H9 (cell line): ENCODE results near the gene GRID1. TPM values are rescaled to one million over a fixed set of nuclear protein-coding genes. Genes with fewer than 3 reads are reported as not detected.

ENCODE experiments used
- DNase-seq: peaks from one replicate; pipeline ENCODE4 v3.0.0-alpha.2; 2017
- H2AFZ ChIP-seq: one replicate; pipeline ENCODE4 v1.6.1; 2013; ENCODE audit warnings: mild to moderate bottlenecking, low read length, control low read depth, moderate library complexity
- H2AK5ac ChIP-seq: 2 replicates; pipeline ENCODE4 v1.6.1; 2013; ENCODE audit warnings: low read length, control low read depth, mixed read lengths; ENCODE audit not compliant: insufficient read length
- H2BK120ac ChIP-seq: one replicate; pipeline ENCODE4 v1.6.1; 2013; ENCODE audit warnings: low read depth, mild to moderate bottlenecking, low read length, control low read depth, inconsistent platforms; ENCODE audit not compliant: poor library complexity, severe bottlenecking
- H2BK12ac ChIP-seq: 2 replicates; pipeline ENCODE4 v1.6.1; 2013; ENCODE audit warnings: low read length, control low read depth, mixed read lengths, low read depth; ENCODE audit not compliant: insufficient read length
- H2BK15ac ChIP-seq: 2 replicates; pipeline ENCODE4 v1.6.1; 2013; ENCODE audit warnings: low read depth, low read length, control low read depth
- H2BK20ac ChIP-seq: one replicate; pipeline ENCODE4 v1.6.1; 2013; ENCODE audit warnings: low read depth, mild to moderate bottlenecking, low read length, control low read depth, inconsistent platforms; ENCODE audit not compliant: poor library complexity, severe bottlenecking
- H2BK5ac ChIP-seq: 2 replicates; pipeline ENCODE4 v1.6.1; 2013; ENCODE audit warnings: low read length, control low read depth, mixed read lengths; ENCODE audit not compliant: insufficient read length
- H3K14ac ChIP-seq: 2 replicates; pipeline ENCODE4 v1.6.1; 2013; ENCODE audit warnings: low read length, control low read depth; ENCODE audit not compliant: insufficient read depth
- H3K18ac ChIP-seq: 2 replicates; pipeline ENCODE4 v1.6.1; 2013; ENCODE audit warnings: low read depth, mild to moderate bottlenecking, mixed read lengths, low read length, control low read depth; ENCODE audit not compliant: insufficient read length
- H3K23ac ChIP-seq: 2 replicates; pipeline ENCODE4 v1.6.1; 2013; ENCODE audit warnings: low read length, control low read depth, mixed read lengths, low read depth; ENCODE audit not compliant: insufficient read length
- H3K23me2 ChIP-seq: 2 replicates; pipeline ENCODE4 v1.6.1; 2013; ENCODE audit warnings: low read depth, mild to moderate bottlenecking, mixed read lengths, low read length, control low read depth; ENCODE audit not compliant: insufficient read length, poor library complexity, severe bottlenecking
- H3K27ac ChIP-seq: 2 replicates; pipeline ENCODE4 v1.5.1; 2013; ENCODE audit warnings: low read length, control low read depth, mixed read lengths, low read depth; ENCODE audit not compliant: insufficient read length
- H3K27me3 ChIP-seq: 2 replicates; pipeline ENCODE4 v1.6.1; 2013; ENCODE audit warnings: low read length, control low read depth, inconsistent platforms; ENCODE audit not compliant: insufficient read depth
- H3K4ac ChIP-seq: 2 replicates; pipeline ENCODE4 v1.6.1; 2013; ENCODE audit warnings: low read depth, mild to moderate bottlenecking, control low read depth, inconsistent platforms, low read length, moderate library complexity
- H3K4me1 ChIP-seq: 2 replicates; pipeline ENCODE4 v1.6.1; 2013; ENCODE audit warnings: low read length, control low read depth, inconsistent platforms; ENCODE audit not compliant: insufficient read depth
- H3K4me2 ChIP-seq: 2 replicates; pipeline ENCODE4 v1.6.1; 2013; ENCODE audit warnings: low read length, control low read depth, mixed read lengths; ENCODE audit not compliant: insufficient read length, insufficient read depth
- H3K56ac ChIP-seq: 2 replicates; pipeline ENCODE4 v1.6.1; 2013; ENCODE audit warnings: low read depth, mild to moderate bottlenecking, mixed read lengths, low read length, control low read depth; ENCODE audit not compliant: insufficient read length
- H3K79me1 ChIP-seq: 2 replicates; pipeline ENCODE4 v1.6.1; 2013; ENCODE audit warnings: low read depth, mild to moderate bottlenecking, moderate library complexity, low read length, control low read depth, inconsistent platforms; ENCODE audit not compliant: insufficient read depth, poor library complexity, severe bottlenecking
- H3K79me2 ChIP-seq: 2 replicates; pipeline ENCODE4 v1.6.1; 2013; ENCODE audit warnings: low read length, control low read depth, inconsistent platforms; ENCODE audit not compliant: insufficient read depth
- H3K9ac ChIP-seq: 2 replicates; pipeline ENCODE4 v1.6.1; 2013; ENCODE audit warnings: low read length, control low read depth, mixed read lengths; ENCODE audit not compliant: insufficient read length; ENCODE audit errors: extremely low read depth
- H3K9me3 ChIP-seq: one replicate; pipeline ENCODE4 v1.6.1; 2013; ENCODE audit warnings: low read depth, low read length, inconsistent platforms; ENCODE audit not compliant: control insufficient read depth
- H3T11ph ChIP-seq: one replicate; pipeline ENCODE4 v1.6.1; 2013; ENCODE audit warnings: mild to moderate bottlenecking, low read length, control low read depth, inconsistent platforms
- H4K20me1 ChIP-seq: one replicate; pipeline ENCODE4 v1.6.1; 2013; ENCODE audit not compliant: control insufficient read depth, insufficient read length, insufficient read depth
- H4K5ac ChIP-seq: 2 replicates; pipeline ENCODE4 v1.6.1; 2013; ENCODE audit warnings: low read depth, mild to moderate bottlenecking, mixed read lengths, low read length, control low read depth; ENCODE audit not compliant: insufficient read length
- H4K8ac ChIP-seq: replicated peaks from 2 replicates; pipeline ENCODE4 v1.6.1; 2013; ENCODE audit warnings: low read length, control low read depth, mixed read lengths, low read depth; ENCODE audit not compliant: insufficient read length
- H4K91ac ChIP-seq: 2 replicates; pipeline ENCODE4 v1.6.1; 2013; ENCODE audit warnings: low read depth, mild to moderate bottlenecking, moderate library complexity, mixed read lengths, low read length, control low read depth; ENCODE audit not compliant: insufficient read length
- H3K27ac Mint-ChIP-seq, 3 experiments: 2 replicates in 2 of 3; 3 replicates in 1 of 3; pipeline ENCODE4 v1.8.0; 2020 to 2021; ENCODE audit warnings: mixed read lengths in 3 of 3, mild to moderate bottlenecking in 1 of 3, moderate library complexity in 1 of 3
- H3K27me3 Mint-ChIP-seq: 2 replicates; pipeline ENCODE4 v1.8.0; 2021; ENCODE audit warnings: low read depth, mild to moderate bottlenecking, moderate library complexity, mixed read lengths
- H3K36me3 Mint-ChIP-seq, 3 experiments: 2 replicates in 2 of 3; 3 replicates in 1 of 3; pipeline ENCODE4 v1.8.0; 2020 to 2021; ENCODE audit warnings: low read depth in 3 of 3, mixed read lengths in 3 of 3; ENCODE audit not compliant: insufficient read depth in 1 of 3
- H3K4me1 Mint-ChIP-seq, 2 experiments: 2 replicates each; pipeline ENCODE4 v1.8.0; 2020; ENCODE audit warnings: mixed read lengths in 2 of 2
- H3K4me3 Mint-ChIP-seq, 2 experiments: 2 replicates in 1 of 2; 3 replicates in 1 of 2; pipeline ENCODE4 v1.8.0; 2020 to 2021; ENCODE audit warnings: mild to moderate bottlenecking in 2 of 2, mixed read lengths in 2 of 2, moderate library complexity in 1 of 2
- H3K9me3 Mint-ChIP-seq, 2 experiments: 2 replicates in 1 of 2; 3 replicates in 1 of 2; pipeline ENCODE4 v1.8.0; 2020; ENCODE audit warnings: mild to moderate bottlenecking in 2 of 2, mixed read lengths in 2 of 2, moderate library complexity in 1 of 2
- WGBS: extraction: QIAGEN DNeasy Blood & Tissue Kit; methylation state at CpG from one replicate; pipeline ENCODE4 v1.1.7; 2013; ENCODE audit warnings: missing lambda C conversion rate, low lambda C conversion rate, mixed read lengths; ENCODE audit not compliant: insufficient read length; ENCODE audit errors: extremely low coverage; 5-methylcytosine and 5-hydroxymethylcytosine counted together
- total RNA-seq: library from RNA; stranded (reverse); gene quantifications from 2 replicates; pipeline ENCODE4 v1.2.1, GENCODE V29; 2021
- TF ChIP-seq, protein P1 (sequence below): fragments of 200-600 bp; sonication (generic); conservative IDR thresholded peaks from 3 replicates; pipeline ENCODE4 v1.8.0; 2021; ENCODE audit warnings: antibody characterized with exemption, mild to moderate bottlenecking

GRID1 gene
- total RNA-seq, 1 experiment from 2014 or later = 0.35 TPM

DNA sequence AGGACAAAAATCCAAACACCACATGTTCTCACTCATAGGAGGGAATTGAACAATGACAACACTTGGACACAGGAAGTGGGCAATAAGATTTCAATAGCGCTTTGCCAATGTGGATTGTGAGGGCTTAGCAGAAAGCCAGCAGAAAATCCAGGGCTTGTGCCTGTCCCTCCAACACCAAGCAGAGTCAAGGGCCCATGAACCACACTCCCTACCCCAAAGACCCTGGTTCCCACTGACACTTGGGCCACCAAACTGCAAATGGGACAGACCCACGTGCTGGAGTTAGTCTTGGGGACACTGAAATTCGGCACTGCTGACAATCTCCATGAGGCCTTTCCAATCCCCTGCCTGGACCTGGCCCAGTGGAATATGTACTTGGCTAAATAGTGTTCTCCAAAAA is 67.0 kb downstream of the GRID1 start:
- no peak overlapping the region for H2BK5ac ChIP-seq
- no peak overlapping the region for H2BK120ac ChIP-seq
- H2AK5ac ChIP-seq = no peak overlapping the region
- no peak overlapping the region for H3K4me2 ChIP-seq
- H3K56ac ChIP-seq = no peak overlapping the region
- H2BK15ac ChIP-seq = no peak overlapping the region
- no peak overlapping the region for H2BK12ac ChIP-seq
- H3K79me2 ChIP-seq = no peaks in the 10 kb centered on the region
- no peaks in the 10 kb centered on the region for H3K27me3 ChIP-seq
- Mint-ChIP-seq H3K4me3 (no peak overlapping the region), H3K27me3 (peaks cover 14% of the 10 kb centered on the region), H3K9me3 (no peaks in the 10 kb centered on the region), H3K4me1 (peaks cover 8 to 16% of the 10 kb centered on the region in 2 experiments), H3K36me3 (no peaks in the 10 kb centered on the region), H3K27ac (no peak overlapping the region)
- H3K4me1 ChIP-seq = no peaks in the 10 kb centered on the region
- H3K23ac ChIP-seq = no peak overlapping the region
- no peak overlapping the region for H4K91ac ChIP-seq
- TF ChIP-seq, protein P1, sequence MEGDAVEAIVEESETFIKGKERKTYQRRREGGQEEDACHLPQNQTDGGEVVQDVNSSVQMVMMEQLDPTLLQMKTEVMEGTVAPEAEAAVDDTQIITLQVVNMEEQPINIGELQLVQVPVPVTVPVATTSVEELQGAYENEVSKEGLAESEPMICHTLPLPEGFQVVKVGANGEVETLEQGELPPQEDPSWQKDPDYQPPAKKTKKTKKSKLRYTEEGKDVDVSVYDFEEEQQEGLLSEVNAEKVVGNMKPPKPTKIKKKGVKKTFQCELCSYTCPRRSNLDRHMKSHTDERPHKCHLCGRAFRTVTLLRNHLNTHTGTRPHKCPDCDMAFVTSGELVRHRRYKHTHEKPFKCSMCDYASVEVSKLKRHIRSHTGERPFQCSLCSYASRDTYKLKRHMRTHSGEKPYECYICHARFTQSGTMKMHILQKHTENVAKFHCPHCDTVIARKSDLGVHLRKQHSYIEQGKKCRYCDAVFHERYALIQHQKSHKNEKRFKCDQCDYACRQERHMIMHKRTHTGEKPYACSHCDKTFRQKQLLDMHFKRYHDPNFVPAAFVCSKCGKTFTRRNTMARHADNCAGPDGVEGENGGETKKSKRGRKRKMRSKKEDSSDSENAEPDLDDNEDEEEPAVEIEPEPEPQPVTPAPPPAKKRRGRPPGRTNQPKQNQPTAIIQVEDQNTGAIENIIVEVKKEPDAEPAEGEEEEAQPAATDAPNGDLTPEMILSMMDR = no peak
- no peak overlapping the region for H3T11ph ChIP-seq
- H2AFZ ChIP-seq = no peak overlapping the region
- no peak overlapping the region for H3K14ac ChIP-seq
- H3K27ac ChIP-seq = no peak overlapping the region
- H3K79me1 ChIP-seq = no peaks in the 10 kb centered on the region
- H4K8ac ChIP-seq = no peak overlapping the region
- no peak overlapping the region for H3K9ac ChIP-seq
- no CpG with 5 or more reads among the region's 3 CpGs for WGBS
- no peak overlapping the region for H3K4ac ChIP-seq
- no peak overlapping the region for H4K5ac ChIP-seq
- no peaks in the 10 kb centered on the region for H3K9me3 ChIP-seq
- H3K23me2 ChIP-seq = no peaks in the 10 kb centered on the region
- DNase-seq = peak; percentile 19
- no peaks in the 10 kb centered on the region for H4K20me1 ChIP-seq
- H2BK20ac ChIP-seq = no peak overlapping the region
- H3K18ac ChIP-seq = no peak overlapping the region
